ENCODE results near the gene PFN4. TPM values are rescaled to one million over a fixed set of nuclear protein-coding genes. Genes with fewer than 3 reads are reported as not detected.

The PFN4 gene
- total and polyA plus RNA-seq, 9 of the 15 experiments (the other 6 are each of a cell fraction or from before 2014, with no cell fraction given), result 0.07 to 0.54 (median 0.31) TPM; not detected in 2

- TF ChIP-seq ARID3A (IDR thresholded peaks at IDR 0.05; ENCODE audit: borderline replicate concordance, low read depth, low read length) (peak; percentile 41; the same call in 1 of the 2 replicates), NCOA6 (IDR thresholded peaks at IDR 0.05) (peak; percentile 82), CREBBP (IDR thresholded peaks at IDR 0.05; ENCODE audit: low read depth, low read length) (no peak), DIDO1 (tag; IDR thresholded peaks at IDR 0.05; ENCODE audit: low read depth) (peak; percentile 94), GMEB1 (CRISPR knock-in tag; IDR thresholded peaks at IDR 0.05) (peak; percentile 100), ZNF134 (CRISPR knock-in tag; conservative IDR thresholded peaks at IDR 0.05) (no peak), NCOA4 (IDR thresholded peaks at IDR 0.05; ENCODE audit: partially characterized antibody) (peak; percentile 32), ILK (tag; IDR thresholded peaks at IDR 0.05; ENCODE audit: borderline replicate concordance, low read depth) (no peak), ZBTB33 (CRISPR knock-in tag; IDR thresholded peaks at IDR 0.05) (peak; percentile 76), MEF2A (IDR thresholded peaks at IDR 0.05; ENCODE audit: control insufficient read depth, low read depth, low read length) (0 out of 2 replicates have a peak, but pooled peaks have one; percentile 36), ZNF224 (CRISPR knock-in tag; IDR thresholded peaks at IDR 0.05) (0 out of 2 replicates have a peak, but pooled peaks have one; percentile 64), SRSF1 (IDR thresholded peaks at IDR 0.05; ENCODE audit: low read depth, low read length) (no peak), PHF8 (IDR thresholded peaks at IDR 0.05; ENCODE audit: borderline replicate concordance, low read length) (peak; percentile 89), PML (IDR thresholded peaks at IDR 0.05; ENCODE audit: low read length) (peak; percentile 87), ELF2 (CRISPR knock-in tag; IDR thresholded peaks at IDR 0.05) (peak; percentile 94), CTBP1 (IDR thresholded peaks at IDR 0.05; ENCODE audit: borderline replicate concordance) (peak; percentile 95), ZNF77 (CRISPR knock-in tag; IDR thresholded peaks at IDR 0.05) (no peak), GTF2F1 (IDR thresholded peaks at IDR 0.05; ENCODE audit: low read depth, low read length) (peak; percentile 82; the same call in 1 of the 2 replicates), ZNF24 (IDR thresholded peaks at IDR 0.05) (peak; percentile 77), PRMT5 (CRISPR knock-in tag; IDR thresholded peaks at IDR 0.05) (no peak)
These were observed 47.0 kb downstream of the PFN4 start, which contains the start of gene SF3B6 (continued) for GRCh38 chr2:24075915-24076848.
